HG02763 (cell line): ENCODE results near the gene MRPL1.
A peak's percentile ranks its signal among the peaks of the same experiment; 100 is the strongest.
"Not testable (repeated sequence)": the region's sequence is repeated elsewhere in the genome, so short reads cannot be mapped to it uniquely, and the experiment has no call there.

Experiments used
- ATAC-seq: cut with Tn5 transposase; IDR thresholded peaks from one replicate; pipeline ENCODE4 v1.9.1; 2021; ENCODE audit warnings: mild to moderate bottlenecking, moderate library complexity; ENCODE audit not compliant: unreplicated experiment

MRPL1 gene

DNA sequence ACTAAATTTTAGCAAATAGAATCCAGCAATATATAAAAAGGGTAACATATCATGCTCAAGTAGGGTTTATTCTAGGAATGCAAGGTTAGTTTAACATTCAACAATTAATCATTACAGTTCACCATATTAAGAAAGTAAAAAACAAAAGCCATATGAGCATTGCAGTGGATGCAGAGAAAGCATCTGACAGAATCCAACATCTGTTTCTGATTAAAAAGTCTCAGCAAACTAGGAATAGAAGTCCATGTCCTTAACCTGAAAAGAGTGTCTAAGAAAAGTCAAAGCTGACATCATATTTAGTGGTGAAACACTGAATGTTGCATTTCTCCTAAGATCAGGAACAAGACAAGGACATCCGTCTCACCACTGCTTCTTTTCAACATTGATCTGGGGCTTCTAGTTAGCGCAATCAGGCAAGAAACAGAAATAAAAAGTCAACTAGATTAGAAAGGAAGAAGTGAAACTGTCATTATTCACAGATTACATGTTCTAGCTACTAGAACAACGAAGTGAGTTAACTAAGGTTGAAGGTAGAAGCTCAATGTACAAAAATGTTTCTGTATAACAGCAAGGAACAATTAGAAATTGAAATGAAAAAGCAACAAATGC lies 49.3 kb downstream of the MRPL1 start:
- ATAC-seq, result peak; percentile 72

DNA sequence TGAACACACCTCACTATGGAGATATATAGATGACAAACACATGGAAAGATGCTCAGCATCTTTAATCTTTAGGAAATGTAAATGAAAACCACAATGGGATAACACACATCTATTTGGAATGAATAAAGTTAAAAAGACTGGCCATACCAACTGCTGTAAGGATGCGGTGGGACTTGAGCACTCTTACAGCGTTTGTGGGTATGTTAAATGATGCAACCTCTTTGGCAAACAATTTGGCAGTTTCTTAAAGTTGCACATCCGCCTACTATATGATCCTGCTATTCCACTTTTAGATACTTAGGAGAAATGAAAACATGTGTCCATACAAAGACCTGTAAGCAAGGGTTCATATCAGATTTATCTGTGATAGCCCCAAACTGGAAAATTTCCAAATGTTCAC lies 50.7 kb downstream of the MRPL1 start:
- no peak for ATAC-seq

DNA sequence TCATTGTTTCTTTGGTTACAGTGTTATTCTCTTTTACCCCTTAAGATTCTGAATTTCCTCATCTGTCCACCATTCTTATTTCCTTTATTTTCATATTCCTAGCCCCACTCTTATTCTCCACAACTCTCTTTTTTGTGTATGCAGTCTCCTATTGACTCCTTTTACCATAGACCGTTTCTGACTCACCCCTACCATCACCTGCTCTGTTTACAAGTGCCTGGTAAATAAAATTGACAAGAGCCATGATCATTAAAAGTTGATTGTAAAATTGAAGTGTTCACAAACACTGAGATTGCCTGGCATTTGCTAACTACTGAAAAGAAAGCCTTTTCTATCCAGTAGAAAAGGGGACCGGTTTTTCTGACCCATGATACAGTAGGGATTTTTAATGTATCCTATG lies 54.4 kb downstream of the MRPL1 start:
- no peak for ATAC-seq

DNA sequence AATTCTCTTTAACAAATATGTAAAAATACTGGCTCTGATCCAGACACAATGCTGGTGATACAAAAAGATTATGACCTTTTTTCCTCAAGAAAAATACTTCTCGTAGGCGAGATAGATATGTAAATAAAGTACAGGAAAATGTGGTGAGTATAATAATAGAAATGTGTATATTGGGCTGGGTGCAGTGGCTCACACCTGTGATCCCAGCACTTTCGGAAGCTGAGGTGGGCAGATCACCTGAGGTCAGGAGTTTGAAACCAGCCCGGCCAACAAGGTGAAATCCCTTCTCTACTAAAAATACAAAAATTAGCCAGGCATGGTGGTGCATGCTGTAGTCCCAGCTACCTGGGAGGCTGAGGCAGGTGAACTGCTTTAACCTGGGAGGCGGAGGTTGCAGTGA lies 55.0 kb downstream of the MRPL1 start:
- ATAC-seq, result no peak

DNA sequence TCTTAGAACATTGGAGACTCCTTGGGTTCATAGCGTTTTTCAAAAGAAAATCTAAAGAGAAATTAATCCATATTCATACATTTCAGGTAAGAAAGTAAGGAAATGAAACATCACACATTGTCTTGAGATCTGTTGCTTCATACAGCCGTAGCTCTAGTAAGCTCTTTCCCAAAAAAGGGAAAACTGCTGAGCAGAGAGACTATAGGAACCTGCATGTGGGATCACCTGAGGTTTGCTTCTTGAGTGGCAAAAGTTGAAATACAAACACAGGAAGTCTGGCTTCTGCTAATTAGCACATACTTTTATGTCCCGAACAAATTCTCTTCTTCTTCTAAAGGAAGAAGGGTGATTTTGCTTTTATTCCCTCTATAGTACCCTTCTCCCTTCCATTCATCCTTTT lies 57.7 kb downstream of the MRPL1 start:
- ATAC-seq, result no peak

DNA sequence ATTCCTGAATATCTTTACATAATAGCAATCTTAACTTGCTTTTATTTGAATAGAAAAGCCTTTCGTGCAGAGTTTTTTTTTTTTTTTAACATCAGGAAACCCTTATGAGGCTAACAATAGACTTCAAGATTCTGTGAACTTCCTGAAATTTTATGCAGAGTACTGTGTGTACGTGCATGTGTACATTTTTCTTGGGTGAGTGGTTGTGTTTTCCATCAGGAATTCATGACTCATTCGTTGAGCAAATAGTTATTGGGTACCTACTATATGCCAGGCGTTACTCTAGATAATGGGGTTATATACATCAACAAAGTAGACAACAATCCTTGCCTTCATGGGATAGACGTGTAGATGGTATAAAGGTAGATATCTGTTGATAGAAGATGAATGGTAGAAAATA lies 59.1 kb downstream of the MRPL1 start:
- no peak for ATAC-seq

DNA sequence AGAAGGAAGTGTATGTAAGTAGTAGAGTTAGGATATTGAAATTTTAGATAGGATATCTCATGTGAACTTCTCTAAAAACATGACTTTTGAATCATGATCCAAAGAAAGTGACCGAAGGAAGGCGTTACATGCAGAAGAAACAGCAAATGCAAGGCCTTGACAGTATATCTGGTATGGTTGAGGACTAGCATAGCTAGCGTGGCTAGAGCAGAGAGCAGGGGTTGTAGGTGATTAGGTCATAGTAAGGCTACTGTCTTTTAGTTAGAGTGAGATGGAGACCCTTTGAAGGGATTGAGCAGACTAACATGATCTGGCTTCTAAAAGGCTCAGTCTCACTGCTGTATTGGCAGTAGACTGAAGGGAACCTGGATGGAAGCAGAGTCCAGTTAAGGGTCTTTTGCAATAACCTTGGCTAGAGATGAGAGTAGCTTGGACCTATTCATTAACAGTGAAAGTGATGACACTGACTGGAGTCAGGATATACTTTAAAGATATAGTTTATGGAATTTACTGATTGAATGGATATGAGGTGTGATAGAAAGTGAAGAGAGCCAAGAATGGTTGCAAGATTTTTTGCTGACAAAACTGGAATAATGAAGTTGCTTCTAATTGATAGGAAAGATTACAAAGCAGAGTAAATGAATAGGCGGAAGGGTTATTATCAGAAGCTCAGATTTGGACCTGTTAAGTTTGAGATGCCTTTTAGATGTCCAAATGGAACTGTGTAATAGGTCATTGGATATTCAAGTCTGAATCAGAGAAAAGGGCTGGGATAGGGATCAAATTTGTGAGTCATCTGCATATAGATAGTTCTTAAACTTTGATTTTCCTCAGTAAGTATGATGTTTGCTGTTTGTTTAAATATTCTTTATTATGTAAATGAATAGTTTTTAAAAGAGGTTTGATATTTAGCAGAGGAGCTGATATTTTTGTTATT lies 59.8 kb downstream of the MRPL1 start:
- no peak for ATAC-seq

DNA sequence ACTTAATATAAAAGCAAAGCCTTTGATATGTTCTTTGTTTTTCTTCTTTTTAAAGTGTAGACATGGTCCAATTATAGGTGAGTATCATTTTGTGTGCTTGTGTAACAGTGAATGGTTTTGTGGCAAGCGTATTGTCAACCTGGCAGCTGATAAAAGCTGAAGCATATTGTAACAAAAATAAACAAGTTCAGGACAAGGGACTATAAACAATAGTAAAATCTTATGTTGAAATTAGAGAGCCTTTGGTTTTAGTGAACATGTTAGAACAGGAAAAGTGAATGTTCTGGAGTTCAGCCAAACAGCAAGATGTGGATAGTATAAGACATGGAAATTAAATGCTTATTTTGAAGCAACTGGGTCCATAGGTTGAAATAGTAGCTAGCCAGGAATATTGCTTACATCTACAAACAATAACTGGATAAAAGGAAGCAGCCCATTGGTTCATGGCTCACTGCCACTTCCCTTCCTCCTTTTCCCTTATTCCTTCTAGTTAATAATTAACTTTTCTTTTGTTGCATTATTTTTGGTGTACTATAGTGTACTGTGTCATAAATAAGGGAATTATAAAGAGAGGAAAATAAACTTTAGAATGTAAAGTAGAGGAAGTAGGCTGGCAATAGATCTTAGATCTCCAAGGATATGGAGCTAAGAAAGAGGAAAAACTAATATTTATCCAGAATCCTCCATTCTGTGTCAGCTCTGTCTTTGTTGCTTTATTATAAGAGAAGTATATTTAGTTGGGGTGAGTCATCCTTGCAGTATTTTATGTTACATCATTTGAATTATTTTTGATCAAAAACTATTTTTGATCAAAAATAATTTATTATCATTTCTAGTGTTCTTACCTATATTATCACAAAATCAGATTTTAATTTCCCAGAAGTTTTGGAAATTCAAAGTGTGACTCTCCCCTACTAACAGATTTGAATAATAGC lies 65.6 kb downstream of the MRPL1 start:
- no peak for ATAC-seq

DNA sequence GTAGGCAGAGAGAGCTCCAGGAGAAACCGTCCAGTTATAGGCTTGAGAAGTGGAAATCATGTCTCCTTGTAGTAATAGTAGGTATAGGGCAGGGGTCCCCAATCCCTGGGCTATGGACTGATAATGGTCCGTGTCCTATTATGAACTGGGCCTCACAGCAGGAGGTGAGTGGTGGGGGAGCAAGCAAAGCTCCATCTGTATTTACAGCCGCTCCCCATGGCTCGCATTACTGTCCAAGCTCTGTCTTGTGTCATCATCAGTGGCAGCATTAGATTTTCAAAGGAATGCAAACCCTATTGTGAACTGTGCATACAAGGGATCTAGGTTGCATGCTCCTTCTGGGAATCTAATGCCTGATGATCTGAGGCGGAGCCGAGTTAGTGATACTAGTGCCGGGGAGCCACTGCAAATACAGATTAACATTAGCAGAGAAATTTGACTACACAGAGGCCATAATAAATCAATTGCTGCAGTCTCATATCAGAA lies 67.6 kb downstream of the MRPL1 start:
- ATAC-seq, result no peak

DNA sequence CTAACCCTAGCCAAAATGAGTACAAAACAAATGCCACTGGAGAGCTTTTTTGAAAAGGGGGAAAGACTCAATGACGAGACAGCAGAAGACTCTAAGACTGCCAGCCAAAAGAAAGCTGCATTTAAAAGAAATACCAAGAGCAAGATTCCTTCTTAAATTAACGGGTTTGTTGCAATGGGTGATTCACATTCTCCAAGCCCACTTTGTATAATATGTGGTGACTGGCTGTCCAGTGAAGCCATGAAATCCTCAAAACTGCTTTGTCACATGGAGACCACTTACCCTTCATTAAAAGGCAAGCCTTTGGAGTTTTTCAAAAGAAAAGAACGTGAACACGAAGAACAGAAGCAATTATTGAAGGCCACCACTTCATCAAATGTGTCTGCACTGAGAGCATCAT lies 68.2 kb downstream of the MRPL1 start:
- no peak for ATAC-seq

DNA sequence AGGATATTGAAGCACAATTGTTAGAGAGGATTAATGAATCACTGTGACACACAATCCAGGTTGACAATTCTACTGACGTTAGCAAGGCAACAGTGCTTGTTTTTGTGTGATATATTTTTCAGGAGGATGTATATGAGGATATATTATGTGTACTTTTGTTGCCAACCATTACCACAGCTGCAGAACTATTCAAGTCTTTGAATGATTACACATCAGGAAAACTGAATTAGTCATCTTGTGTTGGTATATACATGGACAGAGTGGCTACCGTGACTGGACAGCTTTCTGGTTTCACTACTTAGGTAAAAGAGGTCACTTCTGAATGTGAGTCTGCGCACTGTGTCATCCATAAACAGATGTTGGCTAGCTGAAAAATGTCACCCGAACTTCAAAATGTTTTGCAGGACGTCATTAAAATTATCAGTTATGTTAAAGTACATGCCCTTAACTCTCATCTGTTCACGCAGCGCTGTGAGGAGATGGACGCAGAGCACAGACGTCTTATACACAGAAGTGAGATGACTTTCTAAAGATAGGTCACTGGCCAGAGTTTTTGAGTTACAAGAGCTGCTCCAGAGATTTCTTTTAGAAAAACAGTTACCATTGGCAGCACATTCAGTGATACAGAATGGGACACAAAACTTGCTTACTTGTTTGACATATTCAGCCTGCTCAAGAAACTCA lies 69.0 kb downstream of the MRPL1 start:
- no peak for ATAC-seq

DNA sequence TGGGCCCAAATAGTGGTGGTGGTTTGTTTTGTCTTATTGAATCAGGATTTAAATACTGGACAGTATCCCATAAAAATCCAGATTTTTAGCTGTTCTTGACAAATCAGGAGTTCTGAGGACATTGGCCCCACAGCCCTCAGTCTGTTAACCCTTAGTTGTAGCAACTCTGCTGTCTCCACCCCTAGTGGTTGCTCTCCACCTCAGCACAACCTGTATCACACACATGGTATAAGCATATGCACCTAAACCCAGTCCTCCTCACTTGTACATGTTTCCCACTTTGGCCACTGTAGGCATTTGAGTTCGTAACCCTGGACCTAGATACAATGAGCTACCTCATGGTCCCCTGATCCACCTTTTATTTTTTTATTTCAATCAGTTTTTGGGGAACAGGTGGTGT lies 75.9 kb downstream of the MRPL1 start:
- no peak for ATAC-seq

DNA sequence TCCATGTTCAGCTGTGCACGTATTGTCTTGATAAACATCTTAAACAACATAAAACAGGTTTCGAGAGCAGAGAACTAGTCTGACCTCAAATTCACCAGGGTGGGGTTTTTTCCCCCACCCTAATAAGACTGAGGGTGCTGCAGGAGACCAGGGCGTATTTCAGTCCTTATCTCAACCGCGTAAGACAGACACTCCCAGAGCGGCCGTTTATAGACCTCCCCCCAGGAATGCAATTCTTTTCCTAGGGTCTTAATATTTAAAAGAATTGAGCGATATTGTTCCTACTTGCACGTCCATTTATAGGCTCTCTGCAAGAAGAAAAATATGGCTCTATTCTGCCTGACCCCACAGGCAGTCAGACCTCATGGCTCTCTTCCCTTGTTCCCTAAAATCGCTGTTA lies 83.3 kb downstream of the MRPL1 start:
- ATAC-seq, result not testable (repeated sequence)

DNA sequence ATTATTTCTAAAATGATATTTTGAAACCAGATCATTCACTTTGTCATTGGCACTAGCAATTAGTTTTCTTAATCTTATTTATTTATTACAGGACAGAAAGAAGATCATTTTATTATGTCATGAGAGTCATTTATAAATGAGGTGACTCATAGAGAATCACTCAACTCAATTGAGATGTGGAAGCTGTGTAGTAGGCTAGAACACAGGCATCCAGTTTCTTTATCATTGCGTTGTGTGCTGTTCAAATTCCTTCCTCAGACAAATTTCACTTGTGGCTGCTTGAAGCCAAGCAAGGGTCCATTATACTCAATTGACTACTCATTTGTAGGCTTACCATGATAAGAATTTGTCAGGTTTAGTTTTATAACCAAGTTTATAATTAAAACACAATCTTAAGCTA lies 87.6 kb downstream of the MRPL1 start:
- ATAC-seq, result no peak

DNA sequence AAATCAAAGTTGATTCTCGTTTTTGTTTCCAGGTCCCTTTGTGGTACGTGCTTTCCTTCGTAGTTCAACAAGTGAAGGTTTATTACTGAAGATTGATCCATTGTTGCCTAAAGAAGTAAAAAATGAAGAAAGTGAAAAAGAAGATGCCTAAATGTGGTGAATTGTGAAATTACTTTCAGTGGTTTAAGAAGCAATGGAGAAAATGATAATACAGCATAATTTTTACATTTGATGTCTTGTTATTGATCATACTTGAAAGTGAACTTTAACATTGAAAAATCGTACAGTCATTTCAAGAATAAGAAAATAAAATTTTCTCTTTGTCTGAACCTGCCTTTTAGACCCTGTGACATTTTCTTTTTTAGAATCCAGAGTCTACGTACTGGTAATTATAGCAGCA lies 89.8 kb downstream of the MRPL1 start:
- no peak for ATAC-seq

DNA sequence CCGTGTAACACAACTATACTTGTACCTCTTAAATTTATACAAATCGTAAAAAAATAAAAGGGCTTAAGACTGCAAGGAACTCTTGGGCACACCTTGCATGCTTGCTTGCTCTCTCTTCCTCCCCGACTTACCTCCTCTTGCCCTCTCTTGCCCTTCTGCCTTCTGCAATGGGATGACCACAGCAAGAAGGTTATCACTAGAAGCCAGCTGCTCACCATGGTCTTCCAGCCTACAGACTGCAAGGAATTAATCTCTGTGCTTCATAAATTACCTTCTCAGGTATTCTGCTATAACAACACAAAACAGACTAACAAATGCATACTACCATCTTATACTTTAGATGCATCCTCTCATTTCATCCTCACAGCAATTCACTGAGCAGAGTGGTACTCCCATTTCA lies 92.1 kb downstream of the MRPL1 start:
- ATAC-seq, result no peak

DNA sequence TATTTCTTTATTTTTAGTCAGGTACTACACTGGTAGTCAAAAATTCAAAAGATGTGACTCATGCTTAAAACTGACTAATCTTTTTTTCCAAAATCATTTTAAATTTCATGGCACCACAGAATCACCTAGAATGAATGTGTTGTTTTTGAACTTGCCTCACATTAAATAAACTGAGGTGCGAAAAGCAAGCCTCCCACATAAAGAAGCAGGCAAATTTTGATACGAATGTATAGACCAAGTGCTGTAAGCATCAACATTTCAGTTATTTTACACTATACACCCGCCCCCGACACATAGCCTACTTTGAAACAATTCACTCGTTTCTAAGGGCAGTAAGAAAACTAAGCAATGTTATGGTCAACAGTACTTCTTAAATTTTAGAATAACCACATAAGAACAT lies 94.3 kb downstream of the MRPL1 start:
- no peak for ATAC-seq

DNA sequence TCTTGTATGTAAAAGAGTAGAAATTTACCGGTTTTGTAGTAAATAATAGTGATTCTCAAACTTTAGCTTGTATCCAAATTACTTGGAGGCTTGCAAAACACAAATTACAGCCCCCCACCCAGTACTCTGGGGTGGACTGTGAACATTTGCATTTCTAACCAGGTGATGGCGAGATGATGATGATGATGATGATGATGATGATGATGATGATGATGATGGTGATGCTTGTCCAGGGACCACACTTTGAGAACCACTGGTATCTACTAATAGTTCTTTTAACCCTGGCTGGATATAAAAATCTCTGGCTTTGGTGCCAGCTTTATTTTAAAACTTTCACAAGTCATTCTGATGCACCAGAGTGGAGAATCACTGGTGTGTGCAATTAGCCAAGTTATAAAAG lies 96.3 kb downstream of the MRPL1 start:
- no peak for ATAC-seq

DNA sequence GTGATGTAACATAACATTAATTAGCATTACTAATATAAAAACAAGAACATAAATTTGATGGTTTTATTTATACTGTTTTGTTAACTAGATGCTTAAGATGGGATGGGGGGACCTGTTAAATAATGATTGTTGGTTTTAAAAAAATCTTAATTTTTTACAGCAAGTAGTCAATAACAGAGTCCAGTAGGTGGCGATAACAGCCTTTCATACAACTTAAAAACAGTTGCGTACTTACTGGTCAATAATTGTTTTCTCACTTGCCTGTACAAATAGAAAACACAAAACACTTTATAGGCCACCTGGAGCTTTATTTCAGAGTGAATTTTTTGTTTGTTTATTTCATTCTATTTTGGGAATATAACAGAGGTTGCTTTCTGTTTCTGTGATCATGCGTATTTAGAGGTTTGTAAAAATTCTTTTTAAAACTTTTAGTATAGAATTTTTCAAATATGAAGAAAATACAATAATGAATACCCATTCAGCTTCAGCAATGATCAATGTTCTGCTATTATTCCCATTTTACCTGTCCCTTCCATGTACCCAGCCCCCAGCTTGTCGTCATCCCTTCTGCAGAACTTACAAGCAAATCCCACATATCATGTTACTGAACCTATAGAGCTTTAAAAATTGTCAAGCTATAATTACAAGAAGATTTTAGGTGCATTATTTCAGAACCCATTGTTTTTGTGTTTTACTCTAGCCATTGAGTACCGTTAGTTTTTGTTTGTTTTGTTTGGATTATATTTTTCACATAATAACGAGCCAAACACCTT lies 97.1 kb downstream of the MRPL1 start:
- no peak for ATAC-seq

DNA sequence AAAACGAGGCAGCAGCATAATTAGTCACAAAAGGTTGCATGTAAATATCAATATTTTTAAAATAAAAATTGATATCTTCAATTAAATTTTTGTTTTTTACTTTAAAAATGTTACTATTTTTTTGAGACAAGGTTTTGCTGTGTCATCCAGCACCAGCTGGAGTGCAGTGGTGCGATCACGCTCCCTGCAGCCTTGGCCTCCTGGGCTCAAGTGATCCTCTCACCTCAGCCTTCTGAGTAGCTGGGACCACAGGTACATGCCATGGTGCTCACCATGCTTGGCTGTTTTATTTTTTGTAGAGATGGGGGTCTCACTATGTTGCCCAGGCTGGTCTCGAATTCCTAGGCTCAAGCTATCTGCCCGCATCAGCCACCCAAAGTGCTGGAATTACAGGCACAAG lies 97.7 kb downstream of the MRPL1 start:
- no peak for ATAC-seq
